Measurements from ENCODE around the gene TGFBI.
A peak's percentile ranks its signal among the peaks of the same experiment; 100 is the strongest.

TGFBI gene

GRCh38 chr5:136037001-136037705 lies 8.4 kb downstream of the TGFBI start:
- Histone ChIP-seq H3K27me3 (ENCODE audit: low read length) (no peaks in the 10 kb centered on the region), H4K20me1 (ENCODE audit: low read depth, low read length) (no peaks in the 10 kb centered on the region), H3K9me3 (ENCODE audit: insufficient read depth, low read length) (no peaks in the 10 kb centered on the region), H3K27ac (ENCODE audit: low read depth, low read length) (peak overlapping the region; percentile 70), H3K9ac (ENCODE audit: low read length) (peak overlapping the region; percentile 31), H3K9me2 (replicated peaks; ENCODE audit: insufficient read depth, low read length) (no peaks in the 10 kb centered on the region), H3K36me3 (ENCODE audit: low read length) (no peaks in the 10 kb centered on the region), H2AFZ (ENCODE audit: low read depth, low read length, severe bottlenecking) (peak overlapping the region; percentile 67), H3F3A (ENCODE audit: insufficient read depth) (no peaks in the 10 kb centered on the region), H3K4me2 (ENCODE audit: low read depth, low read length, poor library complexity, severe bottlenecking) (peak overlapping the region; percentile 49), H3K79me2 (ENCODE audit: insufficient read depth, low read length) (no peaks in the 10 kb centered on the region), H3K4me3 (ENCODE audit: insufficient read depth, low read length, poor library complexity, severe bottlenecking) (peak overlapping the region; percentile 15)
- TF ChIP-seq CTCF (IDR thresholded peaks at IDR 0.05; ENCODE audit: insufficient read depth, low read length, poor library complexity, severe bottlenecking) (no peak), EZH2phosphoT487 (conservative IDR thresholded peaks at IDR 0.05; ENCODE audit: low read length) (no peak)

GRCh38 chr5:136038635-136039034 lies 9.8 kb downstream of the TGFBI start:
- no peaks in the 10 kb centered on the region for H3F3A ChIP-seq (ENCODE audit: insufficient read depth)
- TF ChIP-seq EZH2phosphoT487 (conservative IDR thresholded peaks at IDR 0.05; ENCODE audit: low read length) (no peak), CTCF (IDR thresholded peaks at IDR 0.05; ENCODE audit: insufficient read depth, low read length, poor library complexity, severe bottlenecking) (no peak)
- no peaks in the 10 kb centered on the region for H3K79me2 ChIP-seq (ENCODE audit: insufficient read depth, low read length)
- H3K9me2 ChIP-seq (replicated peaks; ENCODE audit: insufficient read depth, low read length), result no peaks in the 10 kb centered on the region
- no peak overlapping the region for H3K4me3 ChIP-seq (ENCODE audit: insufficient read depth, low read length, poor library complexity, severe bottlenecking)
- H2AFZ ChIP-seq (ENCODE audit: low read depth, low read length, severe bottlenecking), result no peak overlapping the region
- H4K20me1 ChIP-seq (ENCODE audit: low read depth, low read length), result no peaks in the 10 kb centered on the region
- no peaks in the 10 kb centered on the region for H3K27me3 ChIP-seq (ENCODE audit: low read length)
- H3K9me3 ChIP-seq (ENCODE audit: insufficient read depth, low read length), result no peaks in the 10 kb centered on the region
- no peaks in the 10 kb centered on the region for H3K36me3 ChIP-seq (ENCODE audit: low read length)
- H3K9ac ChIP-seq (ENCODE audit: low read length), result no peak overlapping the region
- no peak overlapping the region for H3K4me2 ChIP-seq (ENCODE audit: low read depth, low read length, poor library complexity, severe bottlenecking)
- H3K27ac ChIP-seq (ENCODE audit: low read depth, low read length), result no peak overlapping the region

GRCh38 chr5:136039202-136039601 lies 10.4 kb downstream of the TGFBI start:
- no peaks in the 10 kb centered on the region for H3K36me3 ChIP-seq (ENCODE audit: low read length)
- no peaks in the 10 kb centered on the region for H3K9me3 ChIP-seq (ENCODE audit: insufficient read depth, low read length)
- TF ChIP-seq EZH2phosphoT487 (conservative IDR thresholded peaks at IDR 0.05; ENCODE audit: low read length) (no peak), CTCF (IDR thresholded peaks at IDR 0.05; ENCODE audit: insufficient read depth, low read length, poor library complexity, severe bottlenecking) (no peak)
- H3K27ac ChIP-seq (ENCODE audit: low read depth, low read length), result no peak overlapping the region
- H3K4me3 ChIP-seq (ENCODE audit: insufficient read depth, low read length, poor library complexity, severe bottlenecking), result no peak overlapping the region
- no peak overlapping the region for H2AFZ ChIP-seq (ENCODE audit: low read depth, low read length, severe bottlenecking)
- H3K27me3 ChIP-seq (ENCODE audit: low read length), result no peaks in the 10 kb centered on the region
- no peaks in the 10 kb centered on the region for H3K9me2 ChIP-seq (replicated peaks; ENCODE audit: insufficient read depth, low read length)
- no peaks in the 10 kb centered on the region for H4K20me1 ChIP-seq (ENCODE audit: low read depth, low read length)
- H3K9ac ChIP-seq (ENCODE audit: low read length), result no peak overlapping the region
- no peaks in the 10 kb centered on the region for H3F3A ChIP-seq (ENCODE audit: insufficient read depth)
- H3K4me2 ChIP-seq (ENCODE audit: low read depth, low read length, poor library complexity, severe bottlenecking), result no peak overlapping the region
- H3K79me2 ChIP-seq (ENCODE audit: insufficient read depth, low read length), result no peaks in the 10 kb centered on the region

All from SU-DHL-6 (cell line).